AG10803 (cell line): ENCODE results near the gene ATL1.
"Not testable (repeated sequence)": the region's sequence is repeated elsewhere in the genome, so short reads cannot be mapped to it uniquely, and the experiment has no call there.

Experiments
- DNase-seq: peaks from one replicate; pipeline ENCODE4 v3.0.0; 2010; ENCODE audit warnings: low read depth
- H3K4me3 ChIP-seq: 2 replicates; pipeline ENCODE4 v1.5.1; 2011; ENCODE audit warnings: mild to moderate bottlenecking, low read length, control low read depth
- CTCF ChIP-seq: conservative IDR thresholded peaks from 2 replicates; pipeline ENCODE4 v1.5.1; 2011; ENCODE audit warnings: mild to moderate bottlenecking, low read length, control low read depth, inconsistent platforms

The ATL1 gene

GRCh38 chr14:50622978-50623377 lies 63.0 kb downstream of the ATL1 start:
- H3K4me3 ChIP-seq, result no peak overlapping the region
- no peak for TF ChIP-seq CTCF
- DNase-seq, result peak; percentile 70

- no peak overlapping the region for H3K4me3 ChIP-seq
- no peak for DNase-seq
- TF ChIP-seq CTCF, result no peak
These were observed 64.5 kb downstream of the ATL1 start for GRCh38 chr14:50624447-50624846.

GRCh38 chr14:50624947-50625346 lies 65.0 kb downstream of the ATL1 start:
- not testable (repeated sequence) for H3K4me3 ChIP-seq, DNase-seq

GRCh38 chr14:50631408-50631821 lies 71.5 kb downstream of the ATL1 start:
- no peak overlapping the region for H3K4me3 ChIP-seq
- DNase-seq, result peak; percentile 42
- TF ChIP-seq CTCF, result no peak

GRCh38 chr14:50633954-50634353 lies 74.0 kb downstream of the ATL1 start:
- TF ChIP-seq CTCF, result no peak
- no peak overlapping the region for H3K4me3 ChIP-seq
- DNase-seq, result no peak

- H3K4me3 ChIP-seq, result no peak overlapping the region
- DNase-seq, result peak; percentile 27
These were observed 75.2 kb downstream of the ATL1 start for GRCh38 chr14:50635141-50635540.

GRCh38 chr14:50647282-50647681 lies 87.3 kb downstream of the ATL1 start:
- no peak overlapping the region for H3K4me3 ChIP-seq
- TF ChIP-seq CTCF, result no peak
- DNase-seq, result no peak

More at GRCh38 chr14:50635141-50635540, 75.2 kb downstream of the ATL1 start:
- TF ChIP-seq CTCF, result no peak

GRCh38 chr14:50647753-50648152 lies 87.8 kb downstream of the ATL1 start:
- H3K4me3 ChIP-seq, result no peak overlapping the region
- peak; percentile 41 for DNase-seq
- TF ChIP-seq CTCF, result no peak
